Right lobe of liver (tissue), 6 donors: ENCODE results near the gene WIF1. TPM values are rescaled to one million over a fixed set of nuclear protein-coding genes. Genes with fewer than 3 reads are reported as not detected.

Experiments
- ATAC-seq, 4 donors: fragments of 200-7000 bp; cut with Tn5 transposase; one replicate each; pipeline ENCODE4 v1.9.1; 2020; ENCODE audit warnings: mild to moderate bottlenecking in 4 of 4, moderate library complexity in 4 of 4
- DNase-seq, 3 donors: peaks; one replicate each; pipeline ENCODE4 v3.0.0-alpha.2; 2020
- H3K27ac ChIP-seq, 3 donors: fragments of 200-600 bp; one replicate each; pipeline ENCODE4 v1.8.0; 2022
- H3K27me3 ChIP-seq, 2 donors: fragments of 200-600 bp; one replicate each; pipeline ENCODE4 v1.8.0; 2022
- H3K36me3 ChIP-seq, 4 donors: fragments of 200-600 bp; sonication (generic) in 1 of 4; one replicate each; pipeline versions ENCODE4 v1.5.1 to v1.8.0; 2017 to 2022; ENCODE audit warnings: control low read depth in 1 of 4
- H3K4me1 ChIP-seq, 4 donors: fragments of 200-600 bp; sonication (generic) in 1 of 4; one replicate each; pipeline versions ENCODE4 v1.5.1 to v1.8.0; 2017 to 2022; ENCODE audit warnings: control low read depth in 1 of 4
- H3K4me3 ChIP-seq, 3 donors: fragments of 200-600 bp; one replicate each; pipeline ENCODE4 v1.8.0; 2022
- H3K9me3 ChIP-seq, 4 donors: fragments of 200-600 bp; sonication (generic) in 1 of 4; one replicate each; pipeline versions ENCODE4 v1.5.1 to v1.8.0; 2017 to 2022; ENCODE audit warnings: control low read depth in 1 of 4
- POLR2A ChIP-seq: fragments of 450-650 bp; IDR thresholded peaks from one replicate; pipeline ENCODE4 v1.6.1; 2017; ENCODE audit warnings: antibody characterized with exemption, mild to moderate bottlenecking
- WGBS: methylation state at CpG from one replicate; pipeline ENCODE4 v1.1.6; 2018; ENCODE audit warnings: low coverage, low lambda C conversion rate; ENCODE audit not compliant: insufficient coverage; ENCODE audit errors: missing lambda C conversion rate; 5-methylcytosine and 5-hydroxymethylcytosine counted together
- intact Hi-C, 2 donors: fragments of 100-400 bp; cut with DNase I; formaldehyde crosslinking; loops; one replicate each; pipeline versions ENCODE4 v1.11.2 to v1.14.1; 2022
- total RNA-seq, 6 experiments: library from RNA; depleted of rRNA in 2 of 6; stranded (reverse); fragments of >200 nt in 2 of 6; fragmentation: NEBNext Ultra II Directional in 3 of 6; extraction: Animal tissue kit (Norgen Biotek cat#: 25700) in 3 of 6; gene quantifications; one replicate each; pipeline versions ENCODE4 v1.1.0 to v1.2.4, GENCODE V29; 2016 to 2023
- TF ChIP-seq, protein P1 (sequence below), 4 donors: fragments of 200-600 bp in 3 of 4; fragments of 450-650 bp in 1 of 4; IDR thresholded peaks; one replicate each; pipeline versions ENCODE4 v1.5.1 to v1.8.0; 2016 to 2022; ENCODE audit warnings: antibody characterized with exemption in 4 of 4, mild to moderate bottlenecking in 2 of 4
- donor health status: DM: no; HTN: yes; CAD: no.
- donor health status: DM: no; HTN: no; CAD: no.
- donor health status: DM: no; HTN: no; CAD: no.
- donor health status: DM: no; HTN: yes; CAD: no.
- donor health status: DM: no; HTN: yes; CAD: no.

The WIF1 gene
- total RNA-seq, 6 experiments from 2014 or later, result not detected

DNA sequence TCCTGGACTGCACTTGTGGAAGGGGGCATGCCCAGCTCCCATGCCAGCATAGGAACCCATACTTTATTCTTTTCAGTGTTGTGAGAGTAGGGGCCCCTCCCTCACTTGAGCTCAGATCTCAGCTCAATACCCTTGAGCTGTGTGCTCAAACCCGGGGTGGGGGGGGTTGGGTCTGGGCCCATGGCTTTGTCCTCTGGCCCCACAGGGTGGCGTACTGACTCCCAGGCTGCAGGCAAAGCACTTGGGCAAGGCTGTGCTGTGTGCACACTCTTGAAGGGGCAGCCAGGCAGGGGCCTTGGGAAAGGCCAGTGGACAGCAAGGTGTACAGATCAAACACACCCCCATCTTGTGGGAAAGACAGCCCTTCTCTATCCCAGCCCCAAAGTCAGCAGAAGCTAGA lies 81.8 kb downstream of the WIF1 start:
- no peaks in the 10 kb centered on the region for H3K4me1 ChIP-seq
- H3K4me3 ChIP-seq, result no peak overlapping the region
- no peak for ATAC-seq
- no peak for DNase-seq
- H3K9me3 ChIP-seq, result no peaks in the 10 kb centered on the region
- WGBS, result 53% methylated on average over 2 of the region's 2 CpGs
- H3K36me3 ChIP-seq, result no peaks in the 10 kb centered on the region
- intact Hi-C loops, result no loop called here
- H3K27ac ChIP-seq, result no peak overlapping the region
- no peaks in the 10 kb centered on the region for H3K27me3 ChIP-seq
- TF ChIP-seq, protein P1, sequence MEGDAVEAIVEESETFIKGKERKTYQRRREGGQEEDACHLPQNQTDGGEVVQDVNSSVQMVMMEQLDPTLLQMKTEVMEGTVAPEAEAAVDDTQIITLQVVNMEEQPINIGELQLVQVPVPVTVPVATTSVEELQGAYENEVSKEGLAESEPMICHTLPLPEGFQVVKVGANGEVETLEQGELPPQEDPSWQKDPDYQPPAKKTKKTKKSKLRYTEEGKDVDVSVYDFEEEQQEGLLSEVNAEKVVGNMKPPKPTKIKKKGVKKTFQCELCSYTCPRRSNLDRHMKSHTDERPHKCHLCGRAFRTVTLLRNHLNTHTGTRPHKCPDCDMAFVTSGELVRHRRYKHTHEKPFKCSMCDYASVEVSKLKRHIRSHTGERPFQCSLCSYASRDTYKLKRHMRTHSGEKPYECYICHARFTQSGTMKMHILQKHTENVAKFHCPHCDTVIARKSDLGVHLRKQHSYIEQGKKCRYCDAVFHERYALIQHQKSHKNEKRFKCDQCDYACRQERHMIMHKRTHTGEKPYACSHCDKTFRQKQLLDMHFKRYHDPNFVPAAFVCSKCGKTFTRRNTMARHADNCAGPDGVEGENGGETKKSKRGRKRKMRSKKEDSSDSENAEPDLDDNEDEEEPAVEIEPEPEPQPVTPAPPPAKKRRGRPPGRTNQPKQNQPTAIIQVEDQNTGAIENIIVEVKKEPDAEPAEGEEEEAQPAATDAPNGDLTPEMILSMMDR (IDR thresholded peaks at IDR 0.05), result no peak
- TF ChIP-seq POLR2A, result no peak

DNA sequence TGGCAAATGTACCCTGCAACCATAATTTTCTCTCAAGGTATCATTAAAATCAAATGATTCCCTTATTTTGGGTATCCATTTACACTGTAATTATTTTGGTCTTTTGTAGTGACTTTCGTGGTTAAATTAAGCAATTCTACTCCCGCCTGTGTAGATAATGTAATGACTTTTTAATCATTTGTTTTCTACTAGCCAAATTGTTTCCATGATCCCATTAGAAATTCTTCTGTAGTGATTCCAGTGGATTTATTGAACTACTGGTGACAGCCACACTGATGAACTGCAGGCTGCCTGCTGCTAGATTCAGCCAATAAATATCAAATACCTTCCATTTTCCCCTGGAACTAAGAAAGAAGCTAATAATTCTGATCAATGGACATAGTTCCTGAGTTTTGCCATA lies 96.0 kb downstream of the WIF1 start:
- TF ChIP-seq POLR2A, result no peak
- TF ChIP-seq, protein P1 (IDR thresholded peaks at IDR 0.05), result no peak
- DNase-seq (no peak), ATAC-seq (no peak)
- Histone ChIP-seq H3K27ac (no peak overlapping the region), H3K27me3 (no peaks in the 10 kb centered on the region), H3K4me3 (no peak overlapping the region), H3K9me3 (no peaks in the 10 kb centered on the region), H3K36me3 (no peaks in the 10 kb centered on the region), H3K4me1 (no peaks in the 10 kb centered on the region)
- intact Hi-C loops, result no loop called here
- WGBS, result 38% methylated on average over 2 of the region's 2 CpGs

DNA sequence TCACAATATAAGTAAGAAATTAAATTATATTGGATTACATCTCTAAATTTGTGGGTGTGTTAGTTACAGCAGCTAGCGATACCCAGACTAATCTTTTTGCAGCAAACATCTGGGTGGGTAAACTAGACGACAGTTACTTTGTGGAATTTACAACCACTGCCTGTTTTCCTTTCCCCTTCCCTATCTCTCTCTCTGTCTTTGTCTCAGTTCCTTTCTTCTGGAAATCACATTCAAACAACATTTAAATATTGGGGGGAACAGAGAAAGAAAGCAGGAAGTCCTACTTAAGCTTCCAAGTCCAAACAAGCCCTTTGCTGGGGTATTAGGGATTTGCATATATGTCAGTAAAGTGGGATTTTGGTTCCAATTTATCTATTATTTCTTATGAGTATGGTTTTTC lies 97.6 kb downstream of the WIF1 start:
- Histone ChIP-seq H3K4me3 (no peak overlapping the region), H3K27ac (no peak overlapping the region), H3K36me3 (no peaks in the 10 kb centered on the region), H3K4me1 (no peaks in the 10 kb centered on the region), H3K27me3 (no peaks in the 10 kb centered on the region), H3K9me3 (no peaks in the 10 kb centered on the region)
- intact Hi-C loops, result no loop called here
- ATAC-seq, result no peak
- 55% methylated on average over 2 of the region's 2 CpGs for WGBS
- TF ChIP-seq, protein P1 (IDR thresholded peaks at IDR 0.05), result no peak
- no peak for TF ChIP-seq POLR2A
- DNase-seq, result no peak

DNA sequence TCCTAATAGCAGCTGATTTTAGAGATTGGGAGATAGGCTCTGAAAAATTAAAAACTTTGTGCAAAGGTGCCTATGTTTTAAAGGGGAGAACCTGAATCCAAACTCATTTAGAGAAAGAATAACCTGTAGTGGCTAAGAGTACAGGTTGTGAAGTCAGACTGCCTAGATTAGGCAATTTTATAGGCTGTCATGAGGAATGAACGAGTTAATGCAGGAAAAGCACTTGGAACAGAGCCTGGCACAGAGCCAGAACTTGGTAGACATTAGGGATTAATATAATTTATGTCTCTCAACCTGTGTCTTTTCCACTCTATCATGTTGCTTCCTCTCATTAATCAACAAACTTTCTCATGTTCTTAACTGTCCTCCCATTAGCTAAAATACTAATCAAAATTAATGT lies 98.1 kb downstream of the WIF1 start:
- intact Hi-C loops, result no loop called here
- Histone ChIP-seq H3K4me3 (no peak overlapping the region), H3K27me3 (no peaks in the 10 kb centered on the region), H3K9me3 (no peaks in the 10 kb centered on the region), H3K36me3 (no peaks in the 10 kb centered on the region), H3K4me1 (no peaks in the 10 kb centered on the region), H3K27ac (no peak overlapping the region)
- TF ChIP-seq POLR2A, result no peak
- TF ChIP-seq, protein P1 (IDR thresholded peaks at IDR 0.05), result no peak
- DNase-seq (no peak), ATAC-seq (no peak)
- 11% methylated on average over 1 of the region's 1 CpG for WGBS

DNA sequence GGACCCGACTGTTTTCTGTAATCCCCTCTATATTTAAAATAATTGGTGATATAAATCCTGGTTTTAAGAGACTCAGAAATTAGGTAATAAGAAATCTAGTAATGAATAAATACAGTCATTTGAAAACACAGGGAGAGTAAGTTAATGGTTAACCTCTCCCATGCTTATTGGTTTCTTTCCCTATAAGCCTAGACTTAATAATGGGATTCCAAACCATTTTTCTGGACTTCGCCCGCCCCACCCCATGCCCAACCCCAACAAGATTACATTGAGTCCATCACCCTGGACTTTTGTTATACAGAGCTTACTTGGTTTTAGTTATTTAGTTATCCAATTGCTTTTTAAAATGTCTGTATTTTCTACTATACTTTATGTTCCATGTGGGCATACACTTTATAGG lies 98.7 kb downstream of the WIF1 start:
- Histone ChIP-seq H3K4me1 (no peaks in the 10 kb centered on the region), H3K4me3 (no peak overlapping the region), H3K27me3 (no peaks in the 10 kb centered on the region), H3K27ac (no peak overlapping the region), H3K9me3 (no peaks in the 10 kb centered on the region), H3K36me3 (no peaks in the 10 kb centered on the region)
- DNase-seq (no peak), ATAC-seq (no peak)
- WGBS, result 48% methylated on average over 3 of the region's 3 CpGs
- TF ChIP-seq POLR2A, result no peak
- TF ChIP-seq, protein P1 (IDR thresholded peaks at IDR 0.05), result no peak
- intact Hi-C loops, result no loop called here
